Measurements from ENCODE around the gene ZNF253.
A peak's percentile ranks its signal among the peaks of the same experiment; 100 is the strongest.
"Not testable (repeated sequence)": the region's sequence is repeated elsewhere in the genome, so short reads cannot be mapped to it uniquely, and the experiment has no call there.

Gene ZNF253

DNA sequence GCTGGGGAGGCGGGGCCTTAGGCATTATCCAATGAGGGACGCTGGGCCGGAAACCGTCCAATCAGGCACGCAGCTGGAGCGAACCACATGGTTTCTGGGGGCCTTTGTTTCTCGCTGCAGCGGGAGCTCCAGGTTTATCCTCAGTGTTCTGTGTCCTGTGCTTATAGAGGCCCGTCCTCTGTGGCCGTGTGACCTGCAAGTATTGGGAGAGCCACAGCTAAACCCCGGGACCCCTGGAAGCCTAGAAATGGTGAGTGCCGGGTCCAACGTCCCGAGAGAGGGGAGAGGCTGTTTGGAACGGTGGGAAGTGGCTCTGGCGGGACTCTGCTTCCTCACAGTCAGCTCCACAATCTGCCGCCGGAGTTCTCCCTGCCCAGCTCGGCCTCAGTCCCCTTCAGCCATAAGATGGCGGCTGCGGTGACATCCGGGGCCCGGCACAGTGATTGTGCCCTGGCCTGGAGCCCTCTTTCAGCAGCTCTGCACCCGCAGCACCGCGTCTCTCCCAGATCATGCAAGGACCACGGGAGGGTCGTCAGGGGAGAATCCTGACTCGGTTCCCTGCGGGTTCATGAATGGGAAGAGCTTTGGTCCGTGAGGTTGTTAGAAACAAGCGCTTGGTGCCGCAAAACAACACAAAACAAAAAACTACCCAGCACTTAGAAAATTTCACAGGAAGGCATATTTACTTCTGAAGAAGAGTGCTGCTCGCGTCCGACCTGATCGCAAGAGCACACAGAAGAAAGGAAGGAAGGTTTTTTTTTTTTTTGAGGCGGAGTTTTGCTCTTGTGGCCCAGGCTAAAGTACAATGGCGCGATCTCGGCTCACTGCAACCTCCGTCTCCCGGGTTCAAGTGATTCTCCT, at the start of gene ZNF253:
Gene ZNF253, plus strand, starts transcription at position 133 of the 861 bp plus-strand sequence. Its CDS starts 115 bp downstream, at position 248.
- DNase-seq (ENCODE audit: low read depth in 2 of 2) = peak; percentile 85 to 91

DNA sequence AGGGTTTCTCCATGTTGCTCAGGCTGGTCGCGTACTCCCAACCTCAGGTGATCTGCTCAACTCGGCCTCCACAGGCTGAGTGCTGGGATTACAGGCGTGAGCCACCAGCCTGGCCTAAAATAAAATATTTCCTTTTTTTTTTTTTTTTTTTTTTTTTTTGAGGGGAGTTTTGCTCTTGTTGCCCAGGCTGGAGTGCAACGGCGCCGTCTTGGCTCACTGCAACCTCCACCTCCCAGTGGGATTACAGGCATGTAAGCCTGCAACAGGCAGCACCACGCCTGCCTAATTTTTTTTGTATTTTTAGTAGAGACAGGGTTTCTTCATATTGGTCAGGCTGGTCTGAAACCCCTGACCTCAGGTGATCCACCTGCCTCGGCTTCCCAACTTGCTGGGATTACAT, 49.0 kb upstream of the ZNF253 start:
- no peak for DNase-seq (ENCODE audit: low read depth in 2 of 2)

DNA sequence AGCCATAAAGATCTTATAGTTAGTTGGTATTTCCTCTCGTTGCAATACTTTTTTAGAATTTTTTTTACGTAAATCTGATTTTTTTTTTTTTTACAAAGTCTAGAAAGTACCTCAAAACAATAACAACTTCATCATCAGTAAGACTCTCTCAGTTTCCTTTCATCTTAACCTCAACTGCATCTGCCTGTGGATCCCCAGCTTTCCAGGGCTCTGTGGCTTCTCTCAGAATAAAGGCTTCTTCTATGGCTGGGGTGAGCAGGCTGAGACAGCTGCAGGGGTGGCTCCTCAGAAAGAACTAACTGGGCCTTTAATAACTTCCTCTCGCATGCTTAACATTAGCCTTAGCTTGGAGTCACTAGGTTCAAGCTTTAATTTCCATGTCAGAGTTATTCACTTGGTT, 48.3 kb upstream of the ZNF253 start:
- peak; percentile 4 to 21 for DNase-seq (ENCODE audit: low read depth in 2 of 2)

DNA sequence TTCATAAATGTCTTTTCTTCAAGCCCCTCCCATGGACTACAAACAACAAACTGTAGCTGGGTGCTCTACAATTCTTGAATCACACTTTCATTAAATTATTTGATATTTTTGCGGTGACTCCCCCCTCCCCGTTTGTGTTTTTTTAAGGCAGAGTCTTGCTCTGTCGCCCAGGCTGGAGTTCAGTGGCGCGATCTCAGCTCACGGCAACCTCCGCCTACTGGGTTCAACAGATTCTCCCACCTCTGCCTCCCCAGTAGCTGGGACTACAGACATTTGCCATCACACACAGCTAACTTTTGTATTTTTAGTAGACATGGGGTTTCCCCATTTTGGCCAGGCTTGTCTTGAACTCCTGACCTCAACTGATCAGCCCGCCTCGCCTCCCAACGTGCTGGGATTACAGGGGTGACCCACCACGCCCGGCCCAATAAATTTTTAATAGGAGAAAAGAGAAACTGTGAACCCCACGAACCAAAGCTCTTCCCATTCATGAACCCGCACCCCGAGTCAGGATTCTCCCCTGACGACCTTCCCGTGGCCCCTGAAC, 44.8 kb upstream of the ZNF253 start:
- no peak for DNase-seq (ENCODE audit: low read depth in 2 of 2)

DNA sequence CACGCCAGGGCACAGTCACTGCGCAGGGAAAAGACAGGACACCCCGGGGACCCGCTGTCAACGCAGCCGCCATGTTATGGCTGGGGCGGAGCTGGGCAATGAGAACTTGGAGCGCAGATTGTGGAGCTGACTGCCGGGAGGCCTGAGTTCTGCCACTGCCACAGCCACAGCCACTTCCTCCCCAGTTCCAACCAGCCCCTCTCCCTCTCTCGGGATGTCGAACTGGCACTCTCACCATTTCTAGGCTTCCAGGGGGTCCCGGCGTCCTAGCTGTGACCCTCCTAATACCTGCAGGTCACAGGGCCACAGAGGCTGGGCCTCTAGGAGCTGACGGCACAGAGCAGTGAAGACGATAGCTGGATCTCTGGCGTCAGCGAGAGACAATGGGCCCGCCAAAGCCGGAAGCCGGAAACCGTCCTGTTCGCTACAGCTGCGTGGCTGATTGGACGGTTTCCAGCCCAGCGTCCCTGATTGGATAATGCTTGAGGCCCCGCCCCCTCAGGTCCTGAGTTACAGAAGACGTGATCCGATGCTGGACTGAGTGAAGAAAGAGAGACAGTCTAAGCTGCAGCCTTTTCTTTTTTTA, 44.2 kb upstream of the ZNF253 start, which contains the start of gene ZNF506:
Gene ZNF506, minus strand, starts transcription at position 385 of the 586 bp plus-strand sequence. Its CDS starts 147 bp downstream, at position 238.
- DNase-seq (ENCODE audit: low read depth in 2 of 2) = peak; percentile 91 to 94

DNA sequence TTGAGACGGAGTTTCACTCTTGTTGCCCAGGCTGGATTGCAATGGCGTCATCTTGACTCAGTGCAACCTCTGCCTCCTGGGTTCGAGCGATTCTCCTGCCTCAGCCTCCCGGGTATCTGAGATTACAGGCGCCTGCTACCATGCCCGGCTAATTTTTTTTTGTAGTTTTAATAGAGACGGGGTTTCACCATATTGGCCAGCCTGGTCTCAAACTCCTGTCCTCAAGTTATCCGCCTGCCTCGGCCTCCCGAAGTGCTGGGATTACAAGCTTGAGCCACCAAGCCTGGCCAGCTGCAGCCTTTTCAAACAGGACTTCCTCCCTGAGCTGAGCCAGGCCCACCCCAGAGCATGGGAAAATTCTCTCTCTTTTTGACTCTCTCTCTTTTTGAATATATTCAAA, 43.7 kb upstream of the ZNF253 start:
- DNase-seq (ENCODE audit: low read depth in 2 of 2) = not testable (repeated sequence)

DNA sequence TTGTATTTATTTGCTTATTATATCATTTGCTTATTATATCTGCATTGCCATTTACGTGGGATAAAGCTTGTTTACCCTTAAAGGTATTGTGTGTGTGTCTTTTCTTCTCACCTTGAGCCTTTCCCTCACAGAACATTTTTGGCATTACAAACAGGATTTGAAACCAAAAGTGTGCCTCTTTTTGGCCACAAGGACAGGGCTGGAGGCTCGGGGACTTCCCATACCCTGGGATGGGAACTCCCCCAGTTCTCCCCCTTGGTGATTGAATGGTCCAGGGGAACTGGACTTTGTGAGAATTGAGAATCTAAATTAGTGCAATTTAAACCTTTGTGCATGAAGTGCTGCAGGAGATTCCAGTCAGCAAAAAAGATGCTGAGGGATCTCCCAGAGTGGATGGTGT, 41.8 kb upstream of the ZNF253 start:
- no peak for DNase-seq (ENCODE audit: low read depth in 2 of 2)

DNA sequence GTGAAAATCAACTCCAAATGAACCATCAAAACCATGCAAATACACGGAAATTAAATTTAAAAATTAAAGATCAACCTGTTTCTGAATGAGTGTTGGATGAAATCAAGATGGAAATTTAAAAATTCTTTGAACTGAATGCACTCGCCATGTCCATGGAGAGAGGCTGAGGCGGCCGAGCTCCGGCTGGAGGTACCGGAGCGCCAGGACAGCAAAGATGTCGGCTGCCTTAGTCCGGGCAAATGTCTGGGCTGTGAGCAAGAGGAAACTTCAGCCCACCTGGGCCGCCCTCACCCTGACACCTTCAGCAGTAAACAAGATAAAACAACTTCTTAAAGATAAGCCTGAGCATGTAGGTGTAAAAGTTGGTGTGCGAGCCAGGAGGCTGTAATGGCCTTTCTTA, 38.8 kb upstream of the ZNF253 start:
- DNase-seq (ENCODE audit: low read depth in 2 of 2) = no peak

DNA sequence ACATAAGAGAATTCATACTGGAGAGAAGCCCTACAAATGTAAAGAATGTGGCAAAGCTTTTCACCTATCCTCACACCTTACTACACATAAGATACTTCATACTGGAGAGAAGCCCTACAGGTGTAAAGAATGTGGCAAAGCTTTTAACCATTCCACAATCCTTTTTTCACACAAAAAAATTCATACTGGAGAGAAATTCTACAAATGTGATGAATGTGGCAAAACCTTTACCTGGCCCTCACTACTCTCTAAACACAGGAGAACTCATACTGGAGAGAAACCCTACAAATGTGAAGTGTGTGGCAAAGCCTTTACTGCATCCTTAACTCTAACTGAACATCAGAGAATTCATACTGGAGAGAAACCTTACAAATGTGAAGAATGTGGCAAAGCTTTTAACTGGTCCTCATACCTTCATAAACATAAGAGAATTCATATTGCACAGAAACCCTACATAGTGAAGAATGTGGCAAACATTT, 30.1 kb upstream of the ZNF253 start:
- no peak for DNase-seq (ENCODE audit: low read depth in 2 of 2)

DNA sequence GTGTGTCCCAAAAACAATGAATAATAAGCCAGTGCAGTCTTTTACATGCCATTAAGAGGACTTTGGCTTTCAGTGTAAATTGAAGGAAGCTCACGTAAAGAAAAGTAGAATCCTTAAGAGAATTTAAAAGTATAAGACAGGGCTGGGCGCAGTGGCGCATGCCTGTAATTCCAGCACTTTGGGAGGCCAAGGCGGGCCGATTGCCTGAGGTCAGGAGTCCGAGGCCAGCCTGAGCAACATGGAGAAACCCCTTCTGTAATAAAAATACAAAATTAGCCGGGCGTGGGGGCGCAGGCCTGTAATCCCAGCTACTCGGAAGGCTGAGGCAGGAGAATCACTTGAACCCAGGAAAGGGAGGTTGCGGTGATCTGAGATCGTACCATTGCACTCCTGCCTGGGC, 17.9 kb upstream of the ZNF253 start:
- no peak for DNase-seq (ENCODE audit: low read depth in 2 of 2)

DNA sequence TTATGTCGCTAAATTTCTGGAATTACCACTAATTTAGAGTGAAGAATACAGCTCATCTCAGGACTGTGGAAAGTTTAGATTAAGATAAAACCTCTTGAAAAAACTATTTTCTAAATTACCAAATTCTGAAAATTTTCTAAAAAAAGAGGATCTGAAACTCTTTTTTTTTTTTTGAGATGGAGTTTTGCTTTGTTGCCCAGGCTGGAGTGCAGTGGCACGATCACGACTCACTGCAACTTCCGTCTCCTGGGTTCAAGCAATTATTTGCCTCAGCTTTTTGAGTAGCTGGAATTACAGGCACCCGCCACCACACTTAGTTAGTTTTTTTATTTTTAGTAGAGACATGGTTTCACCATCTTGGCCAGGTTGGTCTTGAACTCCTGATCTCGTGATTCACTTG, 16.6 kb upstream of the ZNF253 start:
- no peak for DNase-seq (ENCODE audit: low read depth in 2 of 2)

DNA sequence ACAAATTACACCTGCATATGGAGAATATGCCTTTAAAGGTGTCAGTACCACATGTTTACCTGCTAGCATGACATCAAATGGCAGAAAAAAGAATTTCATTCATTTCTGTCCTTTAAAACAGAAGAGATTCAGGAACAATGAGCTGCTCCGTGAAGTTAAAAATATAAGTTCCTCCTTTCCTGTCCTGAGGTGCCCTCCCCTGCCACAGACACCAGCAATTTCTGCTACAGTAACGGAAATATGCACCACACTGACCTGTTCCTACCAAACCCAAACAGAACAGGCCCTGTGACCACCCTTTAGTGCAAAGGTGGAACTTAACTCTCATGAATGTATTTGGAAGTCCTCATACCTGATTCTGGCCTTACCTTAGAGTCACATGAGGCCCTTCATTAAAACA, 13.9 kb upstream of the ZNF253 start:
- DNase-seq (ENCODE audit: low read depth in 2 of 2) = not testable (repeated sequence)

DNA sequence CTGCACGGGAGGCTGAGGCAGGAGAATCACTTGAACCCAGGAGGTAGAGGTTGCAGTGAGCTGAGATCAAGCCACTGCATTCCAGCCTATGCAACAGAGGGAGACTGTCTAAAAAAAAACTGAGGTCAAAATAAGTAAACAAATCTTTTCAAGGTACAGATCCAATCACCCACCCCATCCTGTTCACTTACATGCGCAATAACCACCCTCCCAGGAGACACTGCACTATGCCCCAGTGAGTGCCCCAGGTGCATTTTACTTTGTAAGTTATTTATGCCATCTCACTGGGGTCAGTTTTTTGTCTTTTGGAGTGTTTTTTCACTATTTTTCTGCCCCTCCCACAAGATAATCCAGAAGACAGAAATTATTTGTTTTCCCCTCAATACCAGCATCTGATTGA, 6.9 kb upstream of the ZNF253 start:
- DNase-seq (ENCODE audit: low read depth in 2 of 2) = no peak

DNA sequence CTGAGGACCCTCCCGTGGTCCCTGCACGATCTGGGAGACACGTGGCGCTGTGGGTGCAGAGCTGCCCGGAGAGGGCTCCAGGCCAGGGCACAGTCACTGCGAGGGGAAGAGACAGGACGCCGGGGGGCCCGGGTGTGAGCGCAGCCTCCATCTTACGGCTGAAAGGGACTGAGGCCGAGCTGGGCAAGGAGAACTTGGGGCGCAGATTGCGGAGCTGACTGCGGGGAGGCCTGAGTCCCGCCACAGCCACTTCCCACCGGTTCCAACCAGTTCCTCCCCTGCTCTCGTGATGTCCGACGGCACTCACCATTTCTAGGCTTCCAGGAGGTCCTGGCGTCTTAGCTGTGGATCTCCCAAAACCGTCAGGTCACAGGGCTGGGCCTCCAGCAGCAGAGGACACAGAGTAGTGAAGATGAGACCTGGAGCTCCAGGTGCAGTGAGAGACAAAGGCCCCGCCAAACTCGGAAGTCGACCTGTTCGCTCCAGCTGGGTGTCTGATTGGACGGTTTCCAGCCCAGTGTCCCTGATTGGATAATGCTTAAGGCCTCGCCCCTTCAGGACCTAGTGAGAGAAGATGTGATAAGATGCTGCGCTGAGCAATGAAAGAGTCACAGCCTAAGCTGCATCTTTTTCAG, 4.8 kb upstream of the ZNF253 start:
- peak in 1 of 2 donors; percentile 8 for DNase-seq (ENCODE audit: low read depth in 2 of 2)

DNA sequence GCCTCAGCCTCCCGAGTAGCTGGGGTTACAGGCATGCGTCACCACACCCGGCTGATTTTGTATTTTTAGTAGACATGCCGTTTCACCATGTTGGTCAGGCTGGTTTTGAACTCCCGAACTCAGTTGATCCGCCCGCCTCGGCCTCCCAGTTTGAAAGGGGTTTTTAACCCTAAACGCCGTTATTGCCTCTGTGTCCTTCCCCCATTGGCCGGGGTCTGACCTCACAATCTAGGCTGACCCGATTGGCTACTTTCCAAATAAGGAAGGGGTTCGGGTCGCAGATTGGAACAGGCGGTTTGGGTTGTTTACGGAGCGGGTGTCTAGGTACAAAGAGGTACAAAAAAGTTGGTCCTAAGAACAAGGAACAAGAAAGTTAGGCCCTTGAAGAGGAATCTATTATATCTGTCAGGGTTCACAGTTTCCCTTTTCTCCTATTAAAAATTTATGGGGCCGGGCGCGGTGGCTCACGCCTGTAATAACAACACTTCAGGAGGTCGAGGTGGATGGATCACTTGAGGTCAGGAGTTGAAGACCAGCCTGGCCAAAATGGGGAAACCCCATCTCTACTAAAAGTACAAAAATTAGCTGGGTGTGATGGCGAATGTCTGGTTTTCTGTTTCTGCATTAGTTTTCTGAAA, 1.0 kb downstream of the ZNF253 start:
- peak in 1 of 2 donors; percentile 4 for DNase-seq (ENCODE audit: low read depth in 2 of 2)

DNA sequence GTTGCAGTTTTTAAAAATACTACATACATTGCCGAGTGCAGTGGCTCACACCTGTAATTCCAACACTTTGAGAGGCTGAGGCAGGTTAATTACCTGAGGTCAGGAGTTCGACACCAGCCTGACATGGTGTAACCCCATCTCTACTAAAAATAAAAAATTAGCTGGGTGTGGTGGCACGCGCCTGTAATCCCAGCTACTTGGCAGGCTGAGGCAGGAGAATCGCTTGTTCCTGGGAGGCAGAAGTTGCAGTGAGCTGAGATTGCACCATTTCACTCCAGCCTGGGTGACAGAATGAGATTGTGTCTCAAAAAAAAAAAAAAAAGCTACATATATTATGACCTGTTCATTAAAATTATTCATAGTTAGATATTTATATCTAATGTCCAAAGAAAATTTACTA, 4.4 kb downstream of the ZNF253 start:
- not testable (repeated sequence) for DNase-seq (ENCODE audit: low read depth in 2 of 2)

DNA sequence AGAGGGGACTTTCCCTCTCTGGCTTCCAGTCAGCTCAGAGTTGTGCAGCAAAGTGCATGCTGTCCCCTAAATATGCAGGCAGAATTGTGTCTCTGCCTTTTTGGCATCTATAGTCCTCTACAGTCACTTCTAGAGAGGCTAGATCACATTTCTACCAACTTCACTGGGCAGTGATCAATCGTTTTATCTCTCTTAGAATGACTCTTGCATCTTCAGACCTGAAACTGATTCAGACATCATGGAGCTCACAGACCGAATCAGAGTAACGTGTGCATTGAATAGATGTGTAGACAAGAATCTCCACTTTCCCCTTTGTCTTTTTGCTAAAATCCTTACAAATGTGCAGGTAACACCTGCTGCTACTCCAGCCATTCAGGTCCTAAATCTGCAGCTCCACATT, 6.2 kb downstream of the ZNF253 start:
- no peak for DNase-seq (ENCODE audit: low read depth in 2 of 2)

DNA sequence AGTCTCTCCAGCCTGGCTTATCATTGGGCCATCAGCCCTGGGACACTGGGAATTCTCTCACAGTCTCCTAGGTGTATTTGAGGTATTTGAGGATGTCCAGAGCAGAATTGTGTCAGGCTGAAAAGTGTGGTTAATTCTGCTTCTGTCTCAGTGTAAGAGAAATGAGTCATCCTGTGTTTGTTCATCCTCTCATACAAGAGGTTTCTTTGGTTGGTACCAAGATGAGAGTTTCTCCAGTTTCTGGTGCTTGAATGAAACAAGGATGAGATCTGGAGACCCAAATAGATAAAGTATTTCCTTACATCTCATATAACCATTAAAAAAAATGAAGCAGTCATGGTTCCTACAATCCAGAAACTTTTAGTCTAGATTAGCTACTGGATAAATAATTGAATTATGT, 7.7 kb downstream of the ZNF253 start:
- DNase-seq (ENCODE audit: low read depth in 2 of 2) = no peak

DNA sequence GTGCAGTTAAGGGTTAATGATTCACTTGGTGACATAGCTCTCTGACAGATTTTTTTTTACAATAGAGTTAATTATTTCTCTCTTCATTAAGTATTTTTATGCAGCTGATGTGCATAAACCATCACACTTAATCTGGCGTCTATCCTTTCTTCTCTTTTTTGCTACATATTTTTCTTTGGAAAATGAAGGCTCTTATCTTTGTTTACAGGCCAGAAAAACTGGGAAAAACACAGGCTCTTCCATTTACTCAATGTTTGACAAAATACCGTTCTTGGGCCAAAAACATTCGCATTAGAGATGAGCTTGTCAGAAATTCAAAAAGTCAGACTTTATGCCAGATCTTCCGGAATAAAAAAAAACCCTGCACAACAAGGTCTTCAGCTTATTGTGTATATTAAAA, 12.0 kb downstream of the ZNF253 start:
- DNase-seq (ENCODE audit: low read depth in 2 of 2) = no peak

DNA sequence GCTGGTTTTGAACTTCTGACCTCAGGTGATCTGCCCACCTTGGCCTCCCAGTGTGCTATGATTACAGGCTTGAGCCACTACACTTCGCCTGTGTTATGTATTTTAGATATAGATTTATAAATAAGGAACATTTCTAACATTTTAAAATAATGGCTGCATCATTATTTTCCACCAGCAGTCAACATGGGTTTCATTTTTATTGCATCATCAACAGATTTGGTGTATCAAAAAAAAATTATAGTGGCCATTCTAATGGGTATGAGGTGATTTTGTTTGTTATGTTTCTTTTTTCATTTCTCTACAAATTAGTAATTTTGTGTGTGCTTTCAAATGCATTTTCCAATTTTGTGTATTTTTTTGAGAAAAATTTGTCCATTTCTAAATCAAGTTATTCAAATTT, 18.9 kb downstream of the ZNF253 start:
- no peak for DNase-seq (ENCODE audit: low read depth in 2 of 2)

DNA sequence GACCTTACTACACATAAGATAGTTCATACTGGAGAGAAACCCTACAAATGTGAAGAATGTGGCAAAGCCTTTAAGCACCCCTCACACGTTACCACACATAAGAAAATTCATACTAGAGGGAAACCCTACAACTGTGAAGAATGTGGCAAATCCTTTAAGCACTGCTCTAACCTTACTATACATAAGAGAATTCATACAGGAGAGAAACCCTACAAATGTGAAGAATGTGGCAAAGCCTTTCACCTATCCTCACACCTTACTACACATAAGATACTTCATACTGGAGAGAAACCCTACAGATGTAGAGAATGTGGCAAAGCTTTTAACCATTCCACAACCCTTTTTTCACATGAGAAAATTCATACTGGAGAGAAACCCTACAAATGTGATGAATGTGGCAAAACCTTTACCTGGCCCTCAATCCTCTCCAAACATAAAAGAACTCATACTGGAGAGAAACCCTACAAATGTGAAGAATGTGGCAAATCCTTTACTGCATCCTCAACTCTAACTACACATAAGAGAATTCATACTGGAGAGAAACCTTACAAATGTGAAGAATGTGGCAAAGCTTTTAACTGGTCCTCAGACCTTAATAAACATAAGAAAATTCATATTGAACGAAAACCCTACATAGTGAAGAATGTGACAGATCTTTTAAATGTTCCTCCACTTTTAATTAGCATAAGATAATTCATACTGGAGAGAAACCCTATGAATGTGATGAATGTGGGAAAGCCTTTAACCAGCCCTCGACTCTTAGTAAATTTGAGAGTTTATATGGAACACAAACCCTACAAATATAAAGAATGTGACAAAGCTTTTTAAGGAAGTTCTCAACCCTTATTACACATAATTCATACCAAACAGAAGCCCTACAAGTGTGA, 26.6 kb downstream of the ZNF253 start:
- not testable (repeated sequence) for DNase-seq (ENCODE audit: low read depth in 2 of 2)
